HepG2 (cell line): Measurements from ENCODE around the gene EHD1. TPM values are rescaled to one million over a fixed set of nuclear protein-coding genes. Genes with fewer than 3 reads are reported as not detected.

Experiments used
- CAMTA2 ChIP-seq: sonication (generic); formaldehyde crosslinking; IDR thresholded peaks from 2 replicates; pipeline ENCODE4 v1.4.0; 2020; ENCODE audit warnings: mild to moderate bottlenecking, missing genetic modification reagents, borderline replicate concordance
- GATA4 ChIP-seq: sonication (generic); IDR thresholded peaks from 2 replicates; pipeline ENCODE4 v1.6.1; 2016; ENCODE audit warnings: antibody characterized with exemption, low read depth, borderline replicate concordance
- GZF1 ChIP-seq: sonication (generic); formaldehyde crosslinking; IDR thresholded peaks from 2 replicates; pipeline ENCODE4 v1.5.1; 2020; ENCODE audit warnings: mild to moderate bottlenecking, missing genetic modification reagents
- NR2C2 ChIP-seq: sonication (generic); formaldehyde crosslinking; IDR thresholded peaks from 2 replicates; pipeline ENCODE4 v1.4.0; 2020; ENCODE audit warnings: missing genetic modification reagents, mild to moderate bottlenecking, moderate library complexity, borderline replicate concordance
- PHF8 ChIP-seq: sonication (generic); formaldehyde crosslinking; IDR thresholded peaks from 2 replicates; pipeline ENCODE4 v1.5.0; 2020; ENCODE audit warnings: missing genetic modification reagents
- RBM22 ChIP-seq: fragments of 200-400 bp; formaldehyde crosslinking; optimal IDR thresholded peaks from 2 replicates; pipeline ENCODE3; 2017; ENCODE audit warnings: mild to moderate bottlenecking, low read length, moderate library complexity
- SPEN ChIP-seq: sonication (generic); formaldehyde crosslinking; IDR thresholded peaks from 2 replicates; pipeline ENCODE4 v1.5.1; 2020; ENCODE audit warnings: low read depth, mild to moderate bottlenecking, missing genetic modification reagents
- polyA plus RNA-seq, 8 experiments: library from polyadenylated mRNA; depleted of rRNA in 3 of 8; stranded (reverse) in 7 of 8; unstranded in 1 of 8; fragments of >200 nt; fragmentation: Illumina TruSeq in 4 of 8; extraction: Trizol in 4 of 8; gene quantifications; 2 replicates each; pipeline versions ENCODE4 v1.2.1 to v1.2.3, GENCODE V29; 2011 to 2016; ENCODE audit warnings: low read depth in 4 of 8, missing spikeins in 1 of 8, mixed read lengths in 1 of 8; ENCODE audit not compliant: insufficient read depth in 1 of 8
- total RNA-seq, 5 experiments: library from RNA; depleted of rRNA; stranded (reverse); fragments of >200 nt; fragmentation: Illumina TruSeq; extraction: Trizol; gene quantifications; 2 replicates each; pipeline ENCODE4 v1.2.3, GENCODE V29; 2016; ENCODE audit warnings: low read depth in 1 of 5
- TF ChIP-seq, protein P1 (sequence below): sonication (generic); formaldehyde crosslinking; conservative IDR thresholded peaks from 2 replicates; pipeline ENCODE4 v1.8.0; 2022; ENCODE audit warnings: mild to moderate bottlenecking, moderate library complexity, missing genetic modification reagents
- TF ChIP-seq, protein P2 (sequence below), 2 experiments: IDR thresholded peaks; 2 replicates each; pipeline ENCODE4 v1.6.1; 2011 to 2012; ENCODE audit warnings: low read length in 2 of 2, borderline replicate concordance in 1 of 2, low read depth in 1 of 2, mild to moderate bottlenecking in 1 of 2, moderate library complexity in 1 of 2
- TF ChIP-seq, protein P3 (sequence below): conservative IDR thresholded peaks from 2 replicates; pipeline ENCODE4 v1.6.1; 2018; ENCODE audit warnings: missing genetic modification reagents
- TF ChIP-seq, protein P4 (sequence below): sonication (generic); formaldehyde crosslinking; IDR thresholded peaks from 2 replicates; pipeline ENCODE4 v1.4.0; 2020; ENCODE audit warnings: mild to moderate bottlenecking, missing genetic modification reagents

The EHD1 gene
- total and polyA plus RNA-seq, 2 of the 13 experiments (the other 11 are each of a cell fraction or from before 2014, with no cell fraction given): 23.6 to 26.6 TPM

DNA sequence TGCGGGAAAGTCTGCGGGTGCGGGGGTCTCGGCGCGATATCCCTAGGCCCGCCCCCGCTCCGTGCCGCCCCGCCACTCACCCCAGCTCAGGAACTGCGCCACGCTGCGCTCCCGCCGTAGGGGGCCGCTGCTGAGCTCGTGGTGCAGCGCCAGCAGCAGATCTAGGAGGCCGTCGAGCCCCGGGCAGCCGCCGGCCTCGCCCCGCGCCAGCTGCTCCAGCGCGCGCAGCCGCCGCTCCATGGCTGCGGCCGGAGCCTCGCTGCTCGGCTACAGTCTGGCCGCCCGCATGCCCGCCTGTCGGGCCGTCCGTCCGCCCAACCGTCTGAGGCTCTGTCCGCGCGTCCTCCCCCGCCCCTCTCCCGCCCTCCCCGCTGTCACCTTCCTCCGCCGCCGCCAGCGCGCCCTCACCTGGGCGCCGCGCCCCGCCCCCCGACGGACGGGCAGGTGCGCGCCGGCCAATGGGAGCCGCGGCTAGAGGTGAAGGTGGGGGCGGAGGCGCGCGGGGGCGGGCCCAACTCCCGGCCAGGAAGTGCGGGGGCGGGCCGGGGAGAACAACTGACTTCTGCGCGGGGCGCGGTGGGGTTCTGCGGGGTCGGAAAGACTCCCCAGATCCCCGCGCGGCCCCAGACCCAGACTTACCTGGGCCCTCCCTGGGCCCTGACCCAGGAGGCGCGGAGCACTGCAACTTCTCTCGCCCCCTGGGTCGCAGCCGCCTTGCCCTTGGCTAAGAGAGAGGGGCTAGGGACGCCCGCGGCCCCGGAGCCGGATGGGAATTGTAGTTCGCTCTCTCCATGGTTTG is 33.9 kb downstream of the EHD1 start, which contains the start of gene CDC42BPG (continued):
- TF ChIP-seq SPEN (CRISPR knock-in tag) (0 out of 2 replicates have a peak, but pooled peaks have one; percentile 18), CAMTA2 (CRISPR knock-in tag) (no peak), RBM22 (no peak), NR2C2 (CRISPR knock-in tag) (0 out of 2 replicates have a peak, but pooled peaks have one; percentile 31), GATA4 (no peak), PHF8 (CRISPR knock-in tag) (peak; percentile 33; the same call in 1 of the 2 replicates), GZF1 (CRISPR knock-in tag) (no peak)
- TF ChIP-seq, protein P1, sequence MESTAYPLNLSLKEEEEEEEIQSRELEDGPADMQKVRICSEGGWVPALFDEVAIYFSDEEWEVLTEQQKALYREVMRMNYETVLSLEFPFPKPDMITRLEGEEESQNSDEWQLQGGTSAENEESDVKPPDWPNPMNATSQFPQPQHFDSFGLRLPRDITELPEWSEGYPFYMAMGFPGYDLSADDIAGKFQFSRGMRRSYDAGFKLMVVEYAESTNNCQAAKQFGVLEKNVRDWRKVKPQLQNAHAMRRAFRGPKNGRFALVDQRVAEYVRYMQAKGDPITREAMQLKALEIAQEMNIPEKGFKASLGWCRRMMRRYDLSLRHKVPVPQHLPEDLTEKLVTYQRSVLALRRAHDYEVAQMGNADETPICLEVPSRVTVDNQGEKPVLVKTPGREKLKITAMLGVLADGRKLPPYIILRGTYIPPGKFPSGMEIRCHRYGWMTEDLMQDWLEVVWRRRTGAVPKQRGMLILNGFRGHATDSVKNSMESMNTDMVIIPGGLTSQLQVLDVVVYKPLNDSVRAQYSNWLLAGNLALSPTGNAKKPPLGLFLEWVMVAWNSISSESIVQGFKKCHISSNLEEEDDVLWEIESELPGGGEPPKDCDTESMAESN: peak; percentile 19; the same call in 1 of the 2 replicates
- TF ChIP-seq, protein P2, sequence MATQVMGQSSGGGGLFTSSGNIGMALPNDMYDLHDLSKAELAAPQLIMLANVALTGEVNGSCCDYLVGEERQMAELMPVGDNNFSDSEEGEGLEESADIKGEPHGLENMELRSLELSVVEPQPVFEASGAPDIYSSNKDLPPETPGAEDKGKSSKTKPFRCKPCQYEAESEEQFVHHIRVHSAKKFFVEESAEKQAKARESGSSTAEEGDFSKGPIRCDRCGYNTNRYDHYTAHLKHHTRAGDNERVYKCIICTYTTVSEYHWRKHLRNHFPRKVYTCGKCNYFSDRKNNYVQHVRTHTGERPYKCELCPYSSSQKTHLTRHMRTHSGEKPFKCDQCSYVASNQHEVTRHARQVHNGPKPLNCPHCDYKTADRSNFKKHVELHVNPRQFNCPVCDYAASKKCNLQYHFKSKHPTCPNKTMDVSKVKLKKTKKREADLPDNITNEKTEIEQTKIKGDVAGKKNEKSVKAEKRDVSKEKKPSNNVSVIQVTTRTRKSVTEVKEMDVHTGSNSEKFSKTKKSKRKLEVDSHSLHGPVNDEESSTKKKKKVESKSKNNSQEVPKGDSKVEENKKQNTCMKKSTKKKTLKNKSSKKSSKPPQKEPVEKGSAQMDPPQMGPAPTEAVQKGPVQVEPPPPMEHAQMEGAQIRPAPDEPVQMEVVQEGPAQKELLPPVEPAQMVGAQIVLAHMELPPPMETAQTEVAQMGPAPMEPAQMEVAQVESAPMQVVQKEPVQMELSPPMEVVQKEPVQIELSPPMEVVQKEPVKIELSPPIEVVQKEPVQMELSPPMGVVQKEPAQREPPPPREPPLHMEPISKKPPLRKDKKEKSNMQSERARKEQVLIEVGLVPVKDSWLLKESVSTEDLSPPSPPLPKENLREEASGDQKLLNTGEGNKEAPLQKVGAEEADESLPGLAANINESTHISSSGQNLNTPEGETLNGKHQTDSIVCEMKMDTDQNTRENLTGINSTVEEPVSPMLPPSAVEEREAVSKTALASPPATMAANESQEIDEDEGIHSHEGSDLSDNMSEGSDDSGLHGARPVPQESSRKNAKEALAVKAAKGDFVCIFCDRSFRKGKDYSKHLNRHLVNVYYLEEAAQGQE (IDR thresholded peaks at IDR 0.05; ENCODE audit: borderline replicate concordance in 1 of 2, low read depth in 1 of 2, low read length in 2 of 2): no peak
- TF ChIP-seq, protein P3, sequence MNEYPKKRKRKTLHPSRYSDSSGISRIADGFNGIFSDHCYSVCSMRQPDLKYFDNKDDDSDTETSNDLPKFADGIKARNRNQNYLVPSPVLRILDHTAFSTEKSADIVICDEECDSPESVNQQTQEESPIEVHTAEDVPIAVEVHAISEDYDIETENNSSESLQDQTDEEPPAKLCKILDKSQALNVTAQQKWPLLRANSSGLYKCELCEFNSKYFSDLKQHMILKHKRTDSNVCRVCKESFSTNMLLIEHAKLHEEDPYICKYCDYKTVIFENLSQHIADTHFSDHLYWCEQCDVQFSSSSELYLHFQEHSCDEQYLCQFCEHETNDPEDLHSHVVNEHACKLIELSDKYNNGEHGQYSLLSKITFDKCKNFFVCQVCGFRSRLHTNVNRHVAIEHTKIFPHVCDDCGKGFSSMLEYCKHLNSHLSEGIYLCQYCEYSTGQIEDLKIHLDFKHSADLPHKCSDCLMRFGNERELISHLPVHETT (CRISPR knock-in tag): 0 out of 2 replicates have a peak, but pooled peaks have one; percentile 33
- TF ChIP-seq, protein P4, sequence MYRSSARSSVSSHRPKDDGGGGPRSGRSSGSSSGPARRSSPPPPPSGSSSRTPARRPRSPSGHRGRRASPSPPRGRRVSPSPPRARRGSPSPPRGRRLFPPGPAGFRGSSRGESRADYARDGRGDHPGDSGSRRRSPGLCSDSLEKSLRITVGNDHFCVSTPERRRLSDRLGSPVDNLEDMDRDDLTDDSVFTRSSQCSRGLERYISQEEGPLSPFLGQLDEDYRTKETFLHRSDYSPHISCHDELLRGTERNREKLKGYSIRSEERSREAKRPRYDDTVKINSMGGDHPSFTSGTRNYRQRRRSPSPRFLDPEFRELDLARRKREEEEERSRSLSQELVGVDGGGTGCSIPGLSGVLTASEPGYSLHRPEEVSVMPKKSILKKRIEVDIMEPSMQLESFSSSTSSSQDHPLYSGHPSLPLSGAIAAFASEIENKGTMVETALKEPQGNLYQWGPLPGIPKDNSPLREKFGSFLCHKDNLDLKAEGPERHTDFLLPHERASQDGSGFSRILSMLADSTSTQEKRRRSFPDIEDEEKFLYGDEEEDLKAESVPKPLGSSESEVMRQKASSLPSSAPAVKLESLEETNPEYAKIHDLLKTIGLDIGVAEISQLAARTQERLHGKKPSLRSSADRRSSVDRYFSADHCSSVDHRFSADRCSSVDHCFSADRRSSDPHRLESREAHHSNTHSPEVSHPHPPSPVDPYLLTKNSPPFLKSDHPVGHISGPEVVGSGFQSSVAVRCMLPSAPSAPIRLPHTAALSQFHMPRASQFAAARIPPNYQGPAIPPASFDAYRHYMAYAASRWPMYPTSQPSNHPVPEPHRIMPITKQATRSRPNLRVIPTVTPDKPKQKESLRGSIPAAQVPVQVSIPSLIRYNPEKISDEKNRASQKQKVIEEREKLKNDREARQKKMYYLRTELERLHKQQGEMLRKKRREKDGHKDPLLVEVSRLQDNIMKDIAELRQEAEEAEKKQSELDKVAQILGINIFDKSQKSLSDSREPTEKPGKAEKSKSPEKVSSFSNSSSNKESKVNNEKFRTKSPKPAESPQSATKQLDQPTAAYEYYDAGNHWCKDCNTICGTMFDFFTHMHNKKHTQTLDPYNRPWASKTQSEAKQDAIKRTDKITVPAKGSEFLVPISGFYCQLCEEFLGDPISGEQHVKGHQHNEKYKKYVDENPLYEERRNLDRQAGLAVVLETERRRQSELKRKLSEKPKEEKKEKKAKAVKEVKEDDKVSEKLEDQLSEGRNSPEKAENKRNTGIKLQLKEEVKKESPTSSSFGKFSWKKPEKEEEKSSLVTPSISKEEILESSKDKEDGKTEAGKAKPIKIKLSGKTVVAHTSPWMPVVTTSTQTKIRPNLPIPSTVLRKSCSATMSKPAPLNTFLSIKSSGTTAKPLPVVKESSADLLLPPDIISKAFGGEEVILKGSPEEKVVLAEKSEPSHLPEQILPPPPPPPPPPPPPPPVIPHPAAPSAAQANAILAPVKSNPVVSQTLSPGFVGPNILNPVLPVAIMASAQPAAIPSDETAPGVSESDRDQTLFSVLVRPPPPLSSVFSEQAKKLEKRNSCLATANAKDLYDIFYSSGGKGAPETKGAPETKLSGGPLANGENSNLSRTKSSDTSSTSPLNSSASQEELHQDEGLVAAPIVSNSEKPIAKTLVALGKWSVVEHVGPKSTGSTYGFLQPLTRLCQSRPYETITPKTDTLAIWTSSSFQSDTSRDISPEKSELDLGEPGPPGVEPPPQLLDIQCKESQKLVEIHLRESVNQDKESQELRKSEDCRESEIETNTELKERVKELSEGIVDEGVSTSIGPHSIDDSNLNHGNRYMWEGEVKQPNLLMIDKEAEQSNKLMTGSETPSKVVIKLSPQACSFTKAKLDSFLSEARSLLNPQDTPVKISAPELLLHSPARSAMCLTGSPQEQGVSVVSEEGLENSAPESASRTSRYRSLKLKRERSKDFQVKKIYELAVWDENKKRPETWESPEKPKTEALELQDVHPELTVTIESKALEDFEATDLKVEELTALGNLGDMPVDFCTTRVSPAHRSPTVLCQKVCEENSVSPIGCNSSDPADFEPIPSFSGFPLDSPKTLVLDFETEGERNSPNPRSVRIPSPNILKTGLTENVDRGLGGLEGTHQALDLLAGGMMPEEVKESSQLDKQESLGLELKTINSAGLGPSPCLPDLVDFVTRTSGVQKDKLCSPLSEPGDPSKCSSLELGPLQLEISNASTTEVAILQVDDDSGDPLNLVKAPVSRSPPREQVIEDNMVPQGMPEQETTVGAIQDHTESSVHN: no peak
